Smooth muscle cell of the coronary artery (primary cell): Measurements from ENCODE around the gene HOXA5. TPM values are rescaled to one million over a fixed set of nuclear protein-coding genes. Genes with fewer than 3 reads are reported as not detected.

Experiments used
- total RNA-seq: library from RNA; depleted of rRNA; stranded (reverse); fragments of >200 nt; gene quantifications from 2 replicates; pipeline ENCODE4 v1.2.3, GENCODE V29; 2014; ENCODE audit warnings: low replicate concordance

The HOXA5 gene
- total RNA-seq = not detected in 2 replicates

GRCh38 chr7:27143023-27143949 is at the start of gene HOXA5:
Gene HOXA5, minus strand, starts transcription at chr7:27143681. Its CDS starts 74 bp downstream, at chr7:27143607.

GRCh38 chr7:27185013-27185853 is 41.8 kb upstream of the HOXA5 start, which contains the start of gene HOXA11:
Gene HOXA11, minus strand, starts transcription at chr7:27185232. Its CDS starts 88 bp downstream, at chr7:27185144.

GRCh38 chr7:27173956-27174873 is 30.7 kb upstream of the HOXA5 start, which contains the start of gene HOXA10:
Gene HOXA10, minus strand, starts transcription at chr7:27174320. Its CDS starts 14 bp downstream, at chr7:27174306.

GRCh38 chr7:27165089-27165995 is 21.9 kb upstream of the HOXA5 start, which contains the start of gene HOXA9:
Gene HOXA9, minus strand, starts transcription at chr7:27165537. Its CDS starts 80 bp downstream, at chr7:27165457.

GRCh38 chr7:27156508-27156898 is 13.0 kb upstream of the HOXA5 start, which contains the start of gene HOXA7:
Gene HOXA7, minus strand, starts transcription at chr7:27156675. Its CDS starts 130 bp downstream, at chr7:27156545.

GRCh38 chr7:27151931-27152815 is 8.7 kb upstream of the HOXA5 start, which contains the start of gene HOXA3:
Gene HOXA3, minus strand, starts transcription at chr7:27152583. Its CDS starts 41,943 bp downstream, at chr7:27110640.

GRCh38 chr7:27147199-27148030 is 3.9 kb upstream of the HOXA5 start, which contains the start of gene HOXA6:
Gene HOXA6, minus strand, starts transcription at chr7:27147774. Its CDS starts 25 bp downstream, at chr7:27147749.

GRCh38 chr7:27130540-27131389 is 12.7 kb downstream of the HOXA5 start, which contains the start of gene HOXA4:
Gene HOXA4, minus strand, starts transcription at chr7:27130757. Its CDS starts 24 bp downstream, at chr7:27130733.

GRCh38 chr7:27102581-27103442 is 40.7 kb downstream of the HOXA5 start, which contains the start of gene HOXA2:
Gene HOXA2, minus strand, starts transcription at chr7:27102683. Its CDS starts 183 bp downstream, at chr7:27102500.

GRCh38 chr7:27095897-27096767 is 47.3 kb downstream of the HOXA5 start, which contains the start of gene HOXA1:
Gene HOXA1, minus strand, starts transcription at chr7:27096000. Its CDS starts 88 bp downstream, at chr7:27095912.

Other genes starting within 250 kb of the HOXA5 start
- not detected in 2 replicates for gene HOXA1, start 47.7 kb downstream of the HOXA5 start, total RNA-seq
- gene HOXA2, start 41.0 kb downstream of the HOXA5 start, total RNA-seq = not detected in 2 replicates
- not detected in 2 replicates for gene HOXA4, start 12.9 kb downstream of the HOXA5 start, total RNA-seq
- not detected in 2 replicates for gene HOXA6, start 4.1 kb upstream of the HOXA5 start, total RNA-seq
- gene HOXA3, start 8.9 kb upstream of the HOXA5 start, total RNA-seq = not detected in 2 replicates
- gene HOXA7, start 13.0 kb upstream of the HOXA5 start, total RNA-seq = not detected in 2 replicates
- gene HOXA9, start 21.9 kb upstream of the HOXA5 start, total RNA-seq = not detected in 2 replicates
- not detected in 2 replicates for gene HOXA10, start 30.6 kb upstream of the HOXA5 start, total RNA-seq
- not detected in 2 replicates for gene HOXA11, start 41.6 kb upstream of the HOXA5 start, total RNA-seq
- gene HOXA13, start 56.4 kb upstream of the HOXA5 start, total RNA-seq = not detected in 2 replicates
- not detected in 2 replicates for gene EVX1, start 99.1 kb upstream of the HOXA5 start, total RNA-seq